ENCODE measurements around the gene GRPEL1. TPM values are rescaled to one million over a fixed set of nuclear protein-coding genes. Genes with fewer than 3 reads are reported as not detected.
"Not testable (repeated sequence)": the region's sequence is repeated elsewhere in the genome, so short reads cannot be mapped to it uniquely, and the experiment has no call there.

Gene GRPEL1
- total and polyA plus RNA-seq, 8 donors: 11.4 to 53.6 (median 25.5) TPM; not detected in 1

DNA sequence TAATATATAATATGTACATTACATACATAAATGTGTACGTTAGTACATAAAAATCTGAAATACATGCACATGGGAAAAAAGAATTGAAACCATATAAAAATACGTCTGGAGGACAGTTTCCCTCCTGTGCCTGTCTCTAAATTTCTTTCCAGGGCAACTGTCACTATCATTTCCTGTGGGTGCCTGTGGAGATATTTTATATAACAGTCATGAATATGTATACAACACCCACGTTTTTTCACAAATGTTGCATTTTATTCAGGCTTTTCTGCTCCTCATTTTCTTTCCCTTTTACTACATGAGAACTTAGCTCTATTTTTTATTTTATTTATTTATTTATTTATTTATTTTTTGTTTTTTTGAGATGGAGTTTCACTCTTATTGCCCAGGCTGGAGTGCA, 24.2 kb upstream of the GRPEL1 start:
- no peak for DNase-seq
- H3K27me3 ChIP-seq: no peaks in the 10 kb centered on the region
- peaks cover 8 to 17% (median 13%) of the 10 kb centered on the region in 4 donors for H3K4me1 ChIP-seq
- H3K27ac ChIP-seq: no peak overlapping the region
- intact Hi-C loops (cut with DNase I; ENCODE audit: low total_unique reads): no loop called here
- no peaks in the 10 kb centered on the region for H3K36me3 ChIP-seq
- no peak overlapping the region for H3K4me3 ChIP-seq
- TF ChIP-seq POLR2A (IDR thresholded peaks at IDR 0.05): no peak
- TF ChIP-seq POLR2AphosphoS5 (IDR thresholded peaks at IDR 0.05): no peak
- no peak for TF ChIP-seq EP300 (IDR thresholded peaks at IDR 0.05)
- TF ChIP-seq, protein P1, sequence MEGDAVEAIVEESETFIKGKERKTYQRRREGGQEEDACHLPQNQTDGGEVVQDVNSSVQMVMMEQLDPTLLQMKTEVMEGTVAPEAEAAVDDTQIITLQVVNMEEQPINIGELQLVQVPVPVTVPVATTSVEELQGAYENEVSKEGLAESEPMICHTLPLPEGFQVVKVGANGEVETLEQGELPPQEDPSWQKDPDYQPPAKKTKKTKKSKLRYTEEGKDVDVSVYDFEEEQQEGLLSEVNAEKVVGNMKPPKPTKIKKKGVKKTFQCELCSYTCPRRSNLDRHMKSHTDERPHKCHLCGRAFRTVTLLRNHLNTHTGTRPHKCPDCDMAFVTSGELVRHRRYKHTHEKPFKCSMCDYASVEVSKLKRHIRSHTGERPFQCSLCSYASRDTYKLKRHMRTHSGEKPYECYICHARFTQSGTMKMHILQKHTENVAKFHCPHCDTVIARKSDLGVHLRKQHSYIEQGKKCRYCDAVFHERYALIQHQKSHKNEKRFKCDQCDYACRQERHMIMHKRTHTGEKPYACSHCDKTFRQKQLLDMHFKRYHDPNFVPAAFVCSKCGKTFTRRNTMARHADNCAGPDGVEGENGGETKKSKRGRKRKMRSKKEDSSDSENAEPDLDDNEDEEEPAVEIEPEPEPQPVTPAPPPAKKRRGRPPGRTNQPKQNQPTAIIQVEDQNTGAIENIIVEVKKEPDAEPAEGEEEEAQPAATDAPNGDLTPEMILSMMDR (IDR thresholded peaks at IDR 0.05): no peak
- H3K9me3 ChIP-seq: no peaks in the 10 kb centered on the region
- 59 to 74% (median 65%) methylated on average over 3 of the region's 3 CpGs for WGBS, 5 donors

DNA sequence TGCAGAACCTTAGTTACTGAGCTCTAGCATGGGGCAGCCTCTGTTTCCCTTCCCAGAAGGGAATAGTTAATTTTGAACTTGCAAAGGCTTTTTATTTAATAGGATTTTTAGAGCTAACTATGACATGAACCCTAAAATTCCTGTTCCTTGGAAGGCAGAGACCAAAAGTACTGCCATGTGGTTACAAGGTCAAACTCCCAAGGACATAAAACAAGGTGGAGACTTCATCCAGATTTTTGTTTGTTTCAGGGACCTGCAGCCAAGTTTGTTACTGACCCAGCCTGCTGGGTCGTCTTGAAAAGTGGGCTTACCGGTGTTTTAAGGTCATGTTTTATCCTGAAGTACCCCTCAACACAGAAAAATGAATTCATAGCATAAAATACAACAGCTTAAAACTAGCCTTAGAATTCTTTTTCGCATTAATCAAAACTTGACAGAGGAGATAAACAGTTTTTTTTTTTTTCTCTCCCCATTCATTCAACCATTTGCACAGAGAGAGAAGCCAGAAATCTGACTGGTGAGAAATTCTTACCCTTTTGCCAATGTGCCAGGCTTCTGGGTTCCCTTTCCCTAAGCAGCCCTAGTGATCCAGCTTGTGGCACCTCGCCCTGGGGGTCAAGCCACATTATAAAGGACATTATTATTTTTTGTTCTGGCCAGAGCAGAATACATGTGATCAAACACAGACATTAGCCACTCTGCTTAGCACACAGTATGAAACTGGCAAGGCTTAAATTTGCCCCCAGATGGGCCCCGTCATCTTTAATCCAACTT, 21.5 kb upstream of the GRPEL1 start:
- peak in 1 of 2 donors; percentile 50 for DNase-seq
- intact Hi-C loops (cut with DNase I; ENCODE audit: low total_unique reads): no loop called here
- WGBS, 5 donors: 21 to 30% (median 27%) methylated on average over 5 of the region's 5 CpGs

DNA sequence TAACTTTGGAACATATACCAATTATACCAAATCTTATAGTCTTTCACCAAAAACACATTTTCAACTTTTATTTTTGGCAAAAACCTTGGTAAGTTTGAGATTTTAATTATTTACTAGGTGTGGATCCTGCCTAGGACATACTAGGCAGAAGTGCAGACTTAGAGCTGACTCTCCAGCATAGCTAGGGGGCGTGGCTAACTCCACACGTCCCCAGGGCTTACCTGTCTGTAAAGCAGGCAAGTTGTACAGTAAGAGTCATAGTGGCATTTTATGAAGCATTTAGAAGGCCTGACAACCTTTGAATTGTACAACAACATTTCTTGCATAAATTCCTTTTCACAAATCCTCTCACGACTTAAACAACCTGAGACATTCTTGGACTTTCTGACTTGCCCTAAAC, 19.2 kb upstream of the GRPEL1 start:
- Histone ChIP-seq H3K9me3 (no peaks in the 10 kb centered on the region), H3K4me3 (no peak overlapping the region), H3K36me3 (no peaks in the 10 kb centered on the region), H3K4me1 (peaks cover 8 to 27% (median 13%) of the 10 kb centered on the region in 4 donors), H3K27ac (no peak overlapping the region), H3K27me3 (peaks cover 0 to 13% (median 0%) of the 10 kb centered on the region in 3 donors)
- intact Hi-C loops (cut with DNase I; ENCODE audit: low total_unique reads): no loop called here
- no peak for DNase-seq
- TF ChIP-seq POLR2AphosphoS5 (IDR thresholded peaks at IDR 0.05) (no peak), POLR2A (IDR thresholded peaks at IDR 0.05) (no peak), EP300 (IDR thresholded peaks at IDR 0.05) (no peak)
- TF ChIP-seq, protein P1 (IDR thresholded peaks at IDR 0.05): no peak
- WGBS, 5 donors: 62 to 77% (median 72%) methylated on average over 3 of the region's 3 CpGs

More for the DNA sequence above, 21.5 kb upstream of the GRPEL1 start:
- Histone ChIP-seq H3K36me3 (no peaks in the 10 kb centered on the region), H3K4me3 (no peak overlapping the region), H3K27ac (peak overlapping the region; percentile 3 to 66 (median 38)), H3K27me3 (peaks cover 0 to 7% (median 0%) of the 10 kb centered on the region in 3 donors), H3K4me1 (peaks cover 8 to 23% (median 13%) of the 10 kb centered on the region in 4 donors), H3K9me3 (no peaks in the 10 kb centered on the region)
- TF ChIP-seq POLR2AphosphoS5 (IDR thresholded peaks at IDR 0.05) (no peak), POLR2A (IDR thresholded peaks at IDR 0.05) (no peak), EP300 (IDR thresholded peaks at IDR 0.05) (no peak)
- TF ChIP-seq, protein P1 (IDR thresholded peaks at IDR 0.05): no peak

DNA sequence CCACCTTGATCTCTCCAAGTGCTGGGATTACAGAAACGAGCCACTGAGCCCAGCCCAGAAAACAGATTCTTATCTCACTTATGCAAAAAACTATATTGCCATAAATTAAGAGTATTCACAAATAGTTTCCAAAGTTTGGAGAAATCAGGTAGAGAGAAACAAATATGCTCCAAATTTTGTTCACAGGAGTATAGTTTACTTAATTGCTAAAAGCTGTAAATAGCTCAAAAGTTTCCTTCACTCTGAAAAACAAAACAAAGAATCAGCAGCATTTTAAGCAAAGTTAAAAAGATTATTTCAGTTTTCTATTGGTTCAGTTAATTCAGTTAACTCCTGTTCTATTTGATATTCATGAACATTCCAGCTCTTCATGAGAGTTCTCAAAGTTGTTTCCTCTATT, 18.5 kb upstream of the GRPEL1 start:
- Histone ChIP-seq H3K4me1 (peaks cover 8 to 29% (median 13%) of the 10 kb centered on the region in 4 donors), H3K9me3 (no peaks in the 10 kb centered on the region), H3K4me3 (no peak overlapping the region), H3K36me3 (no peaks in the 10 kb centered on the region), H3K27ac (no peak overlapping the region), H3K27me3 (peaks cover 0 to 13% (median 0%) of the 10 kb centered on the region in 3 donors)
- no peak for DNase-seq
- TF ChIP-seq, protein P1 (IDR thresholded peaks at IDR 0.05): no peak
- TF ChIP-seq POLR2AphosphoS5 (IDR thresholded peaks at IDR 0.05) (no peak), EP300 (IDR thresholded peaks at IDR 0.05) (no peak), POLR2A (IDR thresholded peaks at IDR 0.05) (no peak)
- intact Hi-C loops (cut with DNase I; ENCODE audit: low total_unique reads): no loop called here
- 16 to 37% (median 29%) methylated on average over 1 of the region's 1 CpG for WGBS, 5 donors

DNA sequence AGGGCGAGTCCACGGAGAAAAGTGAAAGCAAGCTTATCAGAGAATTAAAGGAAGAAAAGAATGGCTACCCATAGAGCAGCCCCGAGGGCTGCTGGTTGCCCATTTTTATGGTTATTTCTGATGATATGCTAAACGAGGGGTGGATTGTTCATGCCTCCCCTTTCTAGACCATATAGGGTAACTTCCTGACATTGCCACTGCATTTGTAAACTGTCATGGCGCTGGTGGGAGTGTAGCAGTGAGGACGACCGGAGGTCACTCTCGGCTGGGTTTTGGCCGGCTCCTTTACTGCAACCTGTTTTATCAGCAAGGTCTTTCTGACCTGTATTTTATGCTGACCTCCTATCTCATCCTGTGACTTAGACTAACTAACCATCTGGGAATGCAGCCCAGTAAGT, 16.7 kb upstream of the GRPEL1 start:
- H3K27me3 ChIP-seq: peaks cover 0 to 13% (median 0%) of the 10 kb centered on the region in 3 donors
- WGBS, 5 donors: 13 to 43% (median 30%) methylated on average over 9 of the region's 9 CpGs
- H3K36me3 ChIP-seq; H3K9me3 ChIP-seq; intact Hi-C loops (cut with DNase I; ENCODE audit: low total_unique reads): not testable (repeated sequence)
- DNase-seq: peak in 1 of 2 donors; percentile 43
- peak overlapping the region; percentile 3 to 31 (median 17) for H3K4me3 ChIP-seq
- peak overlapping the region in 4 of 5 donors; percentile 12 to 34 (median 20) for H3K27ac ChIP-seq
- H3K4me1 ChIP-seq: peaks cover 3 to 23% (median 7%) of the 10 kb centered on the region in 4 donors
